Stomach (tissue), 4 donors: ENCODE data around the gene PFDN2.

Source experiments
- EP300 ChIP-seq: sonication (generic); formaldehyde crosslinking; IDR thresholded peaks from one replicate; pipeline ENCODE4 v1.6.1; 2017; ENCODE audit warnings: antibody characterized with exemption
- POLR2A ChIP-seq, 4 donors: fragments of 450-650 bp; IDR thresholded peaks; one replicate each; pipeline ENCODE4 v1.6.1; 2016; ENCODE audit warnings: antibody characterized with exemption in 4 of 4, control low read depth in 2 of 4, mild to moderate bottlenecking in 1 of 4, moderate library complexity in 1 of 4
- POLR2AphosphoS5 ChIP-seq, 3 donors: sonication (generic); formaldehyde crosslinking; IDR thresholded peaks; one replicate each; pipeline ENCODE4 v1.6.1; 2016; ENCODE audit warnings: antibody characterized with exemption in 3 of 3

- TF ChIP-seq EP300: no peak
- no peak for TF ChIP-seq POLR2AphosphoS5 (IDR thresholded peaks at IDR 0.05)
- TF ChIP-seq POLR2A (IDR thresholded peaks at IDR 0.05): no peak
These were observed 3.9 kb downstream of the PFDN2 start for GRCh38 chr1:161113915-161114314.
